ACHN (cell line): Measurements from ENCODE around the gene CDCA5.
"Not testable (repeated sequence)": the region's sequence is repeated elsewhere in the genome, so short reads cannot be mapped to it uniquely, and the experiment has no call there.

Source experiments
- DNase-seq: peaks from one replicate; pipeline ENCODE4 v3.0.0-alpha.2; 2015
- in situ Hi-C: cut with HindIII; loops from 2 replicates; pipeline ENCODE4 v1.10.0; 2017; ENCODE audit warnings: low sequenced_read_pairs, low pct_ligation_motif_present, low pct_unique_long_range_greater_than_20kb

CDCA5 gene

GRCh38 chr11:65121447-65121864 lies 37.6 kb upstream of the CDCA5 start:
- DNase-seq: no peak
- in situ Hi-C loops: no loop called here

GRCh38 chr11:65120831-65121230 lies 37.0 kb upstream of the CDCA5 start:
- no peak for DNase-seq
- in situ Hi-C loops: no loop called here

GRCh38 chr11:65119670-65119995 lies 35.8 kb upstream of the CDCA5 start:
- in situ Hi-C loops: no loop called here
- DNase-seq: no peak

GRCh38 chr11:65118891-65119669 lies 35.2 kb upstream of the CDCA5 start:
- DNase-seq, in situ Hi-C loops: not testable (repeated sequence)

- DNase-seq: no peak
- in situ Hi-C loops: no loop called here
These were observed 34.4 kb upstream of the CDCA5 start for GRCh38 chr11:65118097-65118837.

GRCh38 chr11:65117206-65118096 lies 33.6 kb upstream of the CDCA5 start, which contains the start of gene ZNHIT2:
Gene ZNHIT2, minus strand, starts transcription at chr11:65117701. Its CDS starts 48 bp downstream, at chr11:65117653.
- in situ Hi-C loops: no loop called here

GRCh38 chr11:65116370-65117205 lies 32.7 kb upstream of the CDCA5 start:
- DNase-seq: peak; percentile 22
- in situ Hi-C loops: no loop called here

More at GRCh38 chr11:65117206-65118096, 33.6 kb upstream of the CDCA5 start, which contains the start of gene ZNHIT2:
- peak; percentile 97 for DNase-seq

- DNase-seq: no peak
- in situ Hi-C loops: no loop called here
These were observed 31.7 kb upstream of the CDCA5 start for GRCh38 chr11:65115361-65116082.

GRCh38 chr11:65114538-65115171 lies 30.8 kb upstream of the CDCA5 start:
- no peak for DNase-seq
- in situ Hi-C loops: no loop called here

- no peak for DNase-seq
- in situ Hi-C loops: no loop called here
These were observed 30.0 kb upstream of the CDCA5 start for GRCh38 chr11:65113839-65114238.

- in situ Hi-C loops: no loop called here
- peak; percentile 52 for DNase-seq
These were observed 29.5 kb upstream of the CDCA5 start for GRCh38 chr11:65113361-65113756.

GRCh38 chr11:65112546-65113360 lies 28.9 kb upstream of the CDCA5 start:
- DNase-seq: peak; percentile 40
- in situ Hi-C loops: no loop called here

GRCh38 chr11:65111744-65112545 lies 28.1 kb upstream of the CDCA5 start, which contains the start of gene TM7SF2:
Gene TM7SF2, plus strand, starts transcription at chr11:65111872. Its CDS starts 144 bp downstream, at chr11:65112016.
- peak; percentile 94 for DNase-seq
- in situ Hi-C loops: no loop called here

- in situ Hi-C loops: no loop called here
- no peak for DNase-seq
These were observed 27.4 kb upstream of the CDCA5 start for GRCh38 chr11:65111159-65111743.

- in situ Hi-C loops: no loop called here
- DNase-seq: peak; percentile 76
These were observed 26.6 kb upstream of the CDCA5 start for GRCh38 chr11:65110354-65110861.
